Measurements from ENCODE around the gene SIAH1. TPM values are rescaled to one million over a fixed set of nuclear protein-coding genes. Genes with fewer than 3 reads are reported as not detected.
"Not testable (repeated sequence)": the region's sequence is repeated elsewhere in the genome, so short reads cannot be mapped to it uniquely, and the experiment has no call there.

SIAH1 gene
- total RNA-seq, 1 experiment from 2014 or later, result 22.7 TPM

DNA sequence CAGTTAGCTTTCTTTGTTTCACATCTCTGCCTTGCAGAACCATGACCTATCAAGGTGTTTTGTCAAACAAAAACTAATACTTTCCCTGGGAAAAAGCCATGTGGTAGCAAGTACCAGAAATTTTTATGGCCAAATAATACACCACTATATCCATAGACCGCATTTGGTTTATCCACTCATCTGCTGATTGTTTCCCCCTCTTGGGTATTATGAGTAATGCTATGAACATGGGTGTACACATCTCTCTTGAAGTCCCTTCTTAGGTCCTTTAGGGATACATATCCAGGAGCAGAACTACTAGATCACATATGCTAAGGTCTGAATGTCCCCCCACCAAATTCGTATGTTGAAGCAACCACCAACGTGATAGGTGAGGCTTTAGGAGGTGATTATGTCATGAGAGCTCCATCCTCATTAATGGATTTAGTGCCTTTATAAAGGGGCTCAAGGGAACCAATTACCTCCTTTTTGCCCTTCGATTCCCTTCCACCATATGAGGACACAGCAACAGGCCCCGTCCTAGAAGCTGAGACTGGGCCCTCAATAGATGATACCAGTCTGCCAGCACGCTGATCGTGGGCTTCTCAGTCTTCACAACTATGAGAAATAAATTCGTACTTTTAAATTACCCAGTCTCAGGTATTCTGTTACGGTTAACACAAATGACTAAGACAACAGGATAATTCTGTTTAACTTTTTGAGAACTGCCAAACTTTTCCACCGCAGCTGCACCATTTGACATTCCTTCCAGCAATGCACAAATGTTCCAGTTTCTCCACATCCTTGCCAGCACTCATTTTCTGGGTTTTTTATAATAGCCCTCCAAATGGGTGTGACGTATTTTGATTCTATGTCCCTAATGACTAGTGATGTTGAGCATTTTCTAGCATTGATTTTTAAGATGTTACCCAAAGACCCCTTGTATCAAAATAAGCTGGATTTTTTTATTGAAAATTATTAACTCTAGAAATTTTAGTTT lies 30.0 kb downstream of the SIAH1 start:
- POLR2A ChIA-PET, result no interaction called here
- DNase-seq (ENCODE audit: low read depth, low spot score) (no peak), ATAC-seq (no peak)
- Histone ChIP-seq H3K9me3 (ENCODE audit: control insufficient read depth in 1 of 2, insufficient read depth in 1 of 2, low read depth in 1 of 2, low read length in 2 of 2) (no peaks in the 10 kb centered on the region), H3K9ac (ENCODE audit: low read length) (no peak overlapping the region), H3K4me2 (ENCODE audit: low read length) (no peak overlapping the region), H2AFZ (ENCODE audit: low read depth, low read length, poor library complexity, severe bottlenecking) (no peak overlapping the region), H3K9me2 (ENCODE audit: insufficient read depth) (no peaks in the 10 kb centered on the region), H3K27me3 (ENCODE audit: insufficient read depth, low read length) (no peaks in the 10 kb centered on the region), H3K4me1 (ENCODE audit: control insufficient read depth in 1 of 2, insufficient read depth in 2 of 2, low read length in 2 of 2) (no peaks in the 10 kb centered on the region), H3K27ac (ENCODE audit: low read depth, low read length) (no peak overlapping the region), H3K36me3 (ENCODE audit: control insufficient read depth in 1 of 2, insufficient read depth in 2 of 2, low read length in 2 of 2) (peaks cover 7 to 13% of the 10 kb centered on the region in 2 experiments; a peak in 3 of 4 replicates), H4K20me1 (ENCODE audit: insufficient read depth) (peaks cover 6% of the 10 kb centered on the region; the same call in 1 of the 2 replicates), H3K4me3 (replicated peaks in 1 of 2; ENCODE audit: low read depth in 1 of 2, low read length in 2 of 2) (no peak overlapping the region), H3K79me2 (ENCODE audit: insufficient read depth, low read length) (peaks cover 41% of the 10 kb centered on the region)
- intact Hi-C loops (cut with micrococcal nuclease), result no loop called here
- RAD21 ChIA-PET (ENCODE audit: low non-redundant PET in 1 of 2, low total read pairs in 2 of 2, uncharacterized antibody in 2 of 2, unreplicated experiment in 2 of 2), result interaction anchor here in 1 of 2 experiments (0.6 kb wide), 1 partner anchor 256 kb away, joined by 6 read pairs; no protein-coding TSS in a partner anchor
- CTCF ChIA-PET, result interaction anchor here (0.6 to 5.4 kb wide), 8 partner anchors 9 to 275 kb away, joined by 3 to 35 read pairs (median 4); no protein-coding TSS in a partner anchor
- BruUV-seq (replicated peaks), result no TSS peak
- TF ChIP-seq ZBTB33 (IDR thresholded peaks at IDR 0.05; ENCODE audit: extremely low read depth, insufficient replicate concordance, low read length) (no peak), SIN3A (IDR thresholded peaks at IDR 0.05; ENCODE audit: low read depth) (no peak), POLR2A (IDR thresholded peaks at IDR 0.05; ENCODE audit: borderline replicate concordance, extremely low read depth, insufficient read depth, insufficient read length) (no peak), SP1 (IDR thresholded peaks at IDR 0.05; ENCODE audit: low read depth) (no peak)

GRCh38 chr16:48354385-48354784 lies 30.8 kb downstream of the SIAH1 start:
- BruUV-seq (replicated peaks); H3K4me2 ChIP-seq (ENCODE audit: low read length); intact Hi-C loops (cut with micrococcal nuclease); H3K9me2 ChIP-seq (ENCODE audit: insufficient read depth); H3K4me3 ChIP-seq (replicated peaks in 1 of 2; ENCODE audit: low read depth in 1 of 2, low read length in 2 of 2); H3K9ac ChIP-seq (ENCODE audit: low read length); H3K4me1 ChIP-seq (ENCODE audit: control insufficient read depth in 1 of 2, insufficient read depth in 2 of 2, low read length in 2 of 2); H4K20me1 ChIP-seq (ENCODE audit: insufficient read depth); H3K27me3 ChIP-seq (ENCODE audit: insufficient read depth, low read length); ATAC-seq; H2AFZ ChIP-seq (ENCODE audit: low read depth, low read length, poor library complexity, severe bottlenecking); DNase-seq (ENCODE audit: low read depth, low spot score); H3K9me3 ChIP-seq (ENCODE audit: control insufficient read depth in 1 of 2, insufficient read depth in 1 of 2, low read depth in 1 of 2, low read length in 2 of 2); H3K27ac ChIP-seq (ENCODE audit: low read depth, low read length): not testable (repeated sequence)
- RAD21 ChIA-PET (ENCODE audit: low non-redundant PET in 1 of 2, low total read pairs in 2 of 2, uncharacterized antibody in 2 of 2, unreplicated experiment in 2 of 2), result interaction anchor here in 1 of 2 experiments (1.7 kb wide), 1 partner anchor 172 kb away, joined by 5 read pairs; no protein-coding TSS in a partner anchor
- POLR2A ChIA-PET, result interaction anchor here (1.4 kb wide), 1 partner anchor 269 kb away, joined by 3 read pairs; no protein-coding TSS in a partner anchor
- H3K79me2 ChIP-seq (ENCODE audit: insufficient read depth, low read length), result peaks cover 34% of the 10 kb centered on the region
- peaks cover 7 to 13% of the 10 kb centered on the region in 2 experiments; a peak in 3 of 4 replicates for H3K36me3 ChIP-seq (ENCODE audit: control insufficient read depth in 1 of 2, insufficient read depth in 2 of 2, low read length in 2 of 2)
- CTCF ChIA-PET, result interaction anchor here (0.6 to 5.4 kb wide), 10 partner anchors 9 to 276 kb away, joined by 3 to 35 read pairs (median 4); no protein-coding TSS in a partner anchor
